Naive thymus-derived CD8-positive, alpha-beta T cell (primary cell): Measurements from ENCODE around the gene ANGEL1. TPM values are rescaled to one million over a fixed set of nuclear protein-coding genes. Genes with fewer than 3 reads are reported as not detected.

Experiments
- ATAC-seq, 2 donors: fragments of 150-1000 bp; cut with Tn5 transposase in 1 of 2; sonication (Bioruptor Pico), chemical (Tn5 transposase) in 1 of 2; 1 replicate in 1 of 2; 2 replicates in 1 of 2; pipeline ENCODE4 v1.10.0; 2021; ENCODE audit warnings: mild to moderate bottlenecking in 2 of 2, moderate library complexity in 2 of 2
- POLR2A ChIA-PET: fragments of 350-600 bp; sonication (Branson Sonifier 250); formaldehyde crosslinking; loops from one replicate; lab custom pipeline; 2021; ENCODE audit warnings: antibody characterized with exemption; lab: Charles Lee
- DNase-seq, 10 donors: peaks; one replicate each; pipeline versions ENCODE4 v3.0.0 to v3.0.0-alpha.2; 2020 to 2022
- H3K27ac Mint-ChIP-seq, 10 donors: one replicate each; pipeline ENCODE4 v1.8.0; 2020 to 2022; ENCODE audit warnings: mild to moderate bottlenecking in 10 of 10, mixed read lengths in 10 of 10, moderate library complexity in 4 of 10, inconsistent platforms in 1 of 10
- H3K27me3 Mint-ChIP-seq, 5 donors: one replicate each; pipeline ENCODE4 v1.8.0; 2021 to 2022; ENCODE audit warnings: mixed read lengths in 5 of 5
- H3K36me3 Mint-ChIP-seq, 3 donors: one replicate each; pipeline ENCODE4 v1.8.0; 2020 to 2022; ENCODE audit warnings: mixed read lengths in 3 of 3, mild to moderate bottlenecking in 2 of 3, inconsistent platforms in 1 of 3
- H3K4me1 Mint-ChIP-seq, 4 donors: one replicate each; pipeline ENCODE4 v1.8.0; 2021 to 2022; ENCODE audit warnings: mixed read lengths in 4 of 4
- H3K4me3 Mint-ChIP-seq, 10 donors: one replicate each; pipeline ENCODE4 v1.8.0; 2020 to 2022; ENCODE audit warnings: mild to moderate bottlenecking in 10 of 10, mixed read lengths in 10 of 10, moderate library complexity in 6 of 10, inconsistent platforms in 1 of 10
- H3K9me3 Mint-ChIP-seq, 9 donors: one replicate each; pipeline ENCODE4 v1.8.0; 2020 to 2022; ENCODE audit warnings: mixed read lengths in 9 of 9, mild to moderate bottlenecking in 3 of 9, inconsistent platforms in 1 of 9, moderate library complexity in 1 of 9
- polyA plus RNA-seq, 3 donors: library from polyadenylated mRNA; unstranded; fragments of 300-500 nt; fragmentation: Illumina TruSeq; gene quantifications; one replicate each; pipeline ENCODE4 v1.2.3, GENCODE V29; 2021
- total RNA-seq, 8 experiments: library from RNA in 2 of 8; stranded (reverse) in 2 of 8; gene quantifications; one replicate each; pipeline ENCODE4 v1.2.3 and lab custom pipeline; 2021 to 2026

ANGEL1 gene
- total and polyA plus RNA-seq, 5 experiments from 2014 or later, result 26.7 to 32.2 (median 27.6) TPM

DNA sequence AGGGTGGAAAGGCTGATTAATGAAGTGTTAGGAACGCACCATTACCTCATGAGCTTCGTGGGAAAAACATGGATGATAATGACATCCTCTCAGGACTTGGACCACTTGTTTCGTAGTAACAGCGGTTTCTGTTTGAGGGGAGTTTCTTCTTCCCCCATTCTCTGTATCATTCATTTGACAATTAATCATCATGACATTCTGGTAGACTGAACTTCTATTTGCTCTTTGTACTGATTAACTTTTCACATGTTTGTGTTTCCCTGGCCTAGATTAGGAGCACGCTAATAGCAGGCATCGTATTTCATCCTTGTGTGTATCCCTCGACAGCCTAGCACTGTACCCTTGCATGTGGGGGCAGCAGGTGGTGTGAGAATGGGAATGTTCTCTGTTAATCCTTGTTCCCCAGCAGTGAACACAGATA, 21.6 kb upstream of the ANGEL1 start:
- peaks cover 0 to 3% (median 0%) of the 10 kb centered on the region in 3 donors for H3K36me3 Mint-ChIP-seq
- peak overlapping the region in 1 of 10 donors; percentile 76 for H3K27ac Mint-ChIP-seq
- H3K4me3 Mint-ChIP-seq, result no peak overlapping the region
- H3K4me1 Mint-ChIP-seq, result no peaks in the 10 kb centered on the region
- H3K9me3 Mint-ChIP-seq, result peaks cover 0 to 3% (median 0%) of the 10 kb centered on the region in 9 donors
- H3K27me3 Mint-ChIP-seq, result peaks cover 3 to 20% (median 8%) of the 10 kb centered on the region in 5 donors
- DNase-seq (no peak), ATAC-seq (no peak)
- POLR2A ChIA-PET, result no interaction called here

DNA sequence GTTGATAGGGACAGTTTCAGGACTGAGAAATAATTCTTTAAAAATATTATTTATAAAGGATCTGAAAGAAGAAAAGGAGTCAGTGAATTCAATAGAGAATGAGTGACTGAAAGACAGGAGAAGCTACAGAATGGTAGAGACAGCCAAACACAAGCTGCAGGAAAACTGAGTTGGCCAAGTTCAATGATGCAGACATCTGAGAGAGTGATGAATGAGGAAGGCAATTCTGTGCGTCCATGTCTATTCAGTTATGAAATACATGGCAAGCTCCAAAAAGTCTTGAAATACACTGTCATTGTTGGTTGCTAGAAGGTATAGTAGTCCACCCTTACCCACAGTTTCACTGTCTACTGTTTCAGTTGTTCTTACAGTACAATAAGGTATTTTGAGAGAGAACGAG, 20.3 kb upstream of the ANGEL1 start:
- Mint-ChIP-seq H3K4me1 (no peaks in the 10 kb centered on the region), H3K4me3 (no peak overlapping the region), H3K27ac (no peak overlapping the region), H3K36me3 (peaks cover 0 to 3% (median 0%) of the 10 kb centered on the region in 3 donors), H3K9me3 (peaks cover 0 to 3% (median 0%) of the 10 kb centered on the region in 9 donors), H3K27me3 (peaks cover 3 to 20% (median 8%) of the 10 kb centered on the region in 5 donors)
- POLR2A ChIA-PET, result interaction anchor here (0.7 kb wide), 1 partner anchor 230 kb away, joined by 3 read pairs; no protein-coding TSS in a partner anchor
- DNase-seq (no peak), ATAC-seq (no peak)

DNA sequence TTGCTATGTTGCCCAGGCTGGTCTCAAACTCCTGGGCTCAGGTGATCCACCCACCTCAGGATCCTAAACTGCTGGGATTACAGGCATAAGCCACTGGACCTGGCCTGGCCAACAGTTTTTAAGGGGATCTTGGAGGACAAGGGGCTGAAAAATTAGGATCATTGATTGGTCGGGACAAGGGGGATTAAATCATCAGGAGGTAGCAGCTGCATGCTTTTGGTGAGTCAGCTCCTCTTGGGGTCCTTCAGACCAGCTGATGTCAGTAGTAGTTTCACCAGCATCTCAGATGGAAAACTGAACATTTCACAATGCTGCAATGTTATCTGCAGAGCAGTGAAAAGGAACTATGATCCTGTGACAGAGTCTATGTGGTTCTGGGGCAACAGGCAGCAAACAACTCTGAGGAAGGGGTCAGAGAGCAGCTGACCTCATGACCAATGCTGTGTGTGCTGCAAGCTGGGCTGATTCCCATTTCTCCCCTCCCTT, 19.9 kb upstream of the ANGEL1 start:
- peaks cover 0 to 3% (median 0%) of the 10 kb centered on the region in 3 donors for H3K36me3 Mint-ChIP-seq
- H3K27ac Mint-ChIP-seq, result no peak overlapping the region
- H3K4me3 Mint-ChIP-seq, result no peak overlapping the region
- ATAC-seq, result no peak
- H3K9me3 Mint-ChIP-seq, result peaks cover 0 to 3% (median 0%) of the 10 kb centered on the region in 9 donors
- no peaks in the 10 kb centered on the region for H3K4me1 Mint-ChIP-seq
- no peak for DNase-seq
- H3K27me3 Mint-ChIP-seq, result peaks cover 3 to 20% (median 8%) of the 10 kb centered on the region in 5 donors
- POLR2A ChIA-PET, result interaction anchor here (0.7 kb wide), 1 partner anchor 231 kb away, joined by 3 read pairs; no protein-coding TSS in a partner anchor

DNA sequence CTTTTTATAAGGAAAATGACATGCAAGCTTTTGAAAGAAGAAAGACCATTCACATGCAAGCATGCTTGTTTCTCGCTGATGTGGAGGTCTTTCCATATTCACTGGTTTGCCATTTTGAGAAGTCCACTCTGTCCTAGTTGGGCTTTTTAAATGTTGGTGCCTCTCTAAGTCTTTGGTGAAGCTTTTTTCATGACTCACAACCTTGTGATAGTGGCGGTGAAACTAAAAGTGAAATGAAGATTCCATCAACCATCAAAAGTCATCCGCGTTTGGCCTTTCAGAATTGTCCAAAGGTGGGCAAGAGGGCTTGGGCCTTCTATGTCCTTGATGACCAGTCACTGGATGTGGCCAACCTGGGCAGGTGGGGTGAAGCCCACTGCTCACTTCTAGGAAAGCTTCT, 17.9 kb upstream of the ANGEL1 start:
- Mint-ChIP-seq H3K9me3 (peaks cover 0 to 3% (median 0%) of the 10 kb centered on the region in 9 donors), H3K4me1 (peaks cover 0 to 1% (median 0%) of the 10 kb centered on the region in 4 donors), H3K36me3 (peaks cover 0 to 3% (median 0%) of the 10 kb centered on the region in 3 donors), H3K27ac (no peak overlapping the region), H3K4me3 (no peak overlapping the region), H3K27me3 (peaks cover 0 to 13% (median 8%) of the 10 kb centered on the region in 5 donors)
- POLR2A ChIA-PET, result no interaction called here
- DNase-seq (no peak), ATAC-seq (no peak)

DNA sequence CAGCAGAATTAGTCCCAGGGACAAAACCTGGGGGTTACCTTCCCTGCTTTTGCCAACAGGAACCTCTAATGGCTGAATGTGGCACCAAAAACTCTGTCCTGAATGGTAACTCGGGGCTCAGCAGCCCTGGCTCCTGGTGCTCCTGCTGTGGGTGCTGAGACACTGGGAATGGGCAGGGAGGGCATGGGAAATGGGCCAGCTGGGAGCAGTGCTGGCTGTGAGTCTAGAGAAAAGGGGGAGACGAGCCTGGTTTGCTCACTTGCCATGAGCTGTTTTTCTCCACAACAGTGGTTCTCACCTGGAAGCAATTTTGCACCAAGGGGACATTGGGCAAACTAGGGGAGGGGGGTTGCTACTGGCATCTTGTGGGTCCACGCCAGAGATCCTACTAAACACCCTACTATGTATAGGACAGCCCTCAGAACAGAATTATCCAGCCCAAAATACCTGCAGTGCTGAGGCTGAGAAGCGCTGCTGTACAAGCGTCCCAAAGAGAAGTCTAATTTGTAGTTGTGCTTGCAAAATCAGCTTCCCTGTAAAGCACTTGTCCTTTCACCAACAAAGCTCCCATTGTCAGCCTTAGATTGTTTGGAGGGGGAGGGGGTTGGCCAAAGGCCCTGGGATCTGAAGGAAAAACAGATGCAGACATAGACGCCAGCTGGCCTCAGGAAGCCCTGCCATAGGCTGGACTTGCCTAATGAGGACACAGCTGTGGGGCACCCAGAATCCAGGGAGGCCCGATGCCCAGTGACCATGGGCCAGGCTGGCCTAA, 17.2 kb upstream of the ANGEL1 start:
- DNase-seq, result no peak
- no peak overlapping the region for H3K4me3 Mint-ChIP-seq
- peaks cover 0 to 11% (median 8%) of the 10 kb centered on the region in 5 donors for H3K27me3 Mint-ChIP-seq
- H3K4me1 Mint-ChIP-seq, result peaks cover 0 to 1% (median 0%) of the 10 kb centered on the region in 4 donors
- peaks cover 0 to 3% (median 0%) of the 10 kb centered on the region in 3 donors for H3K36me3 Mint-ChIP-seq
- POLR2A ChIA-PET, result no interaction called here
- H3K9me3 Mint-ChIP-seq, result peaks cover 0 to 3% (median 0%) of the 10 kb centered on the region in 9 donors
- no peak for ATAC-seq
- H3K27ac Mint-ChIP-seq, result no peak overlapping the region

DNA sequence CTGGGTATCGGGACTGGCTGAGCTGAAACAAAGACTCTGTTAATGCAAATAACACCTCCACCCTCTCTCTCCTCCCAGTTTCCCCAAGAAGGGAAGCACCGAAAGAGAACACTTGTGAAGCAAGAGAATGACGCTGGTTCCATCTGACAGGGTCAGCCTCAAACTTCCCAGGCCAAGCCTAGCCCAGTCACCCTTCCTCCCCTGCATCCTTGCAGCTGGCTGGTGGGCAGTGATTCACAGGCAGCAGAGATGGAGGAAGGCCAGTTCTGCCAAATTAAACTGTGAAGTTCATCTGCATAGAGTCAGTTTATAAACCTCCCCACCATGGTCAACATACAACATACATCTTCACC, 16.3 kb upstream of the ANGEL1 start:
- no peak for DNase-seq
- no peak for ATAC-seq
- H3K27ac Mint-ChIP-seq, result no peak overlapping the region

DNA sequence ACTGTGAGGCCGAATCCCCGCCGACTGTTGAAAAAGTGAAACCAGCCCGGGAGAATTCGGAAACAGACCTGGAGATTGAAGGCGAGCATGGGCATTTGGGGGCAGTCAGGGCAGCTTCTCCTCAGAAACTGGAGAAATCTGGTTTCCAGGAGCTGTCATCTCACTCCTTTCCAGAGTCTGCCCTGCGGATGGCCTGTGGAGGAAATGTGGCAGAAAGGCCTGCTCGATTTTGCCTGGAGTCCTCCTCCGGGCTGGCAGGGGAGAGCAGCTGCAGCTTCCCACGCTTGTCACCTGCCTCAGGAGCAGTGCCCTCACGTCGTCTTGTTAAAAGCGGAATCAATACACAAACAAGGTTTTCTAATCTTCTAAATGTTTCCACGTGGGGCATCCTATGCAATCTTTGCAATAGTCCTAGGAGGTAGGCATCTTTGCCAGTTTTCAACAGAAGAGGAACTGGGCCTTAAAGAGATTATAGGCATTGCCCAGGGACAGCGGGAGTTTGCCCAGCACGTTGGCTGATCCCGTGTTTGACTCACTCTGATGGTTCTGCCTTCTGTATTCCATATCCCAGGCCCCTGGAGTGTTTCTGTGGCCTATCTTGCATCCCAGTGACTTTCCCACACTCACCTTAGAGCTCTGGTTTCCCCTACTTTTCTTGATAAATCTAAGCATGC, 15.8 kb upstream of the ANGEL1 start:
- no peak for DNase-seq
- Mint-ChIP-seq H3K4me1 (peaks cover 0 to 1% (median 0%) of the 10 kb centered on the region in 4 donors), H3K36me3 (peaks cover 0 to 3% (median 0%) of the 10 kb centered on the region in 3 donors), H3K4me3 (no peak overlapping the region), H3K27ac (no peak overlapping the region), H3K27me3 (peaks cover 0 to 3% (median 0%) of the 10 kb centered on the region in 5 donors), H3K9me3 (peaks cover 0 to 3% (median 0%) of the 10 kb centered on the region in 9 donors)
- POLR2A ChIA-PET, result no interaction called here
- no peak for ATAC-seq

More for the DNA sequence above, 16.3 kb upstream of the ANGEL1 start:
- Mint-ChIP-seq H3K9me3 (peaks cover 0 to 3% (median 0%) of the 10 kb centered on the region in 9 donors), H3K36me3 (peaks cover 0 to 3% (median 0%) of the 10 kb centered on the region in 3 donors), H3K4me3 (no peak overlapping the region), H3K4me1 (peaks cover 0 to 1% (median 0%) of the 10 kb centered on the region in 4 donors), H3K27me3 (peaks cover 0 to 3% (median 2%) of the 10 kb centered on the region in 5 donors)
- POLR2A ChIA-PET, result no interaction called here

DNA sequence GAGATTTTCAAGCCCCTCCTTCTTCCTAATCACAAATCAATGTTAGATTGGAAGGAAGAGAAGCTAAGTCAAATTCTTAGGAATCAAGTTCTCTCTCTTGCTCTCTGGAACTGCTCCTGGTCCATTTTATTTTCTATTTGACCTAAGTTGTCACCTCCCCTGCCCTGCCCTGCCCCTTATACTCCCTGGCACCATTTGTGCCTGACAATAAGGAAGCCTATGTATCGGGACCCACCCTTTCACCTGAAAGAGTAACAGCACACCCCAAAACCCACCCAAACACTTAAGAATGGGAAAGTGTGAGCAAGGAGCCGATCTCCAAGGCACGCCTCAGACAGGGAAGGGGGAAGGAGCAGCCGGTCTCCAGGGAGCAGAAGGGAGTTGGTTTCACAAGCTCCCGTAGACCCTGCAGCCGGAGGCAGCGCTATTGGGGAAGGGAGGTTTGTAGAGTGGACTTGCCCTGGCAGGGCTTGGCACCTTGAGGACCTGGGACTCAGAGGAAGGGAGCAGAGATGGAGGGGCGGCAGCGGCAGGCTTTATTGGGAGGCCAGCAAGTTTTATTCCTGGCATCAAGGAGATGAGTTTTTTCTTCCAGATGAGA, 15.1 kb upstream of the ANGEL1 start:
- peaks cover 0 to 1% (median 0%) of the 10 kb centered on the region in 4 donors for H3K4me1 Mint-ChIP-seq
- DNase-seq, result no peak
- POLR2A ChIA-PET, result no interaction called here
- peak overlapping the region in 1 of 10 donors; percentile 32 for H3K27ac Mint-ChIP-seq
- no peak overlapping the region for H3K4me3 Mint-ChIP-seq
- H3K9me3 Mint-ChIP-seq, result peaks cover 0 to 3% (median 0%) of the 10 kb centered on the region in 9 donors
- H3K27me3 Mint-ChIP-seq, result peaks cover 0 to 5% (median 2%) of the 10 kb centered on the region in 5 donors
- no peak for ATAC-seq
- peaks cover 0 to 4% (median 0%) of the 10 kb centered on the region in 3 donors for H3K36me3 Mint-ChIP-seq

DNA sequence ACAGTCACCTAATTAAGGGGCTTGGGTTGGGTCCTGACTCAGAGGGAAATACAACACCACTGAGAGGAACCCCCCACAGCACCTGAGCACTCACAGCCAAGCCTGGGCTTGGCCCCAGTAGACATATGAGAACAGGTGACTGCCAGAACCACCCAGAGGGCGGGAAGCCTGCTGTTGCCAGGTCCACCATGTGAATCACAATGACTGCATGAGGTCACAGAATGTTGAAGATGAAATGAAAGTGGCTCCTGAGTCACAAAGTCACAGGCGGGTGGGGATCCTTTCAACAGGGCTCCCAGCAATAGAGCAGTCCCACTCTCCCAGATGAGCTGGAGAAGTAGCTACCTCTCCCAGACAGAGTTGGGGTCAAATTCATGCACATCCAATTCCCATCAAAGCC, 13.4 kb upstream of the ANGEL1 start, which contains the start of gene LRRC74A:
LRRC74A (plus strand) TSS at position 287 of the 400 bp plus-strand sequence. CDS start 290 bp downstream, outside the sequence.
- no peak within 1 kb of the TSS for H3K27ac Mint-ChIP-seq
- no peak for ATAC-seq
- no peak for DNase-seq

DNA sequence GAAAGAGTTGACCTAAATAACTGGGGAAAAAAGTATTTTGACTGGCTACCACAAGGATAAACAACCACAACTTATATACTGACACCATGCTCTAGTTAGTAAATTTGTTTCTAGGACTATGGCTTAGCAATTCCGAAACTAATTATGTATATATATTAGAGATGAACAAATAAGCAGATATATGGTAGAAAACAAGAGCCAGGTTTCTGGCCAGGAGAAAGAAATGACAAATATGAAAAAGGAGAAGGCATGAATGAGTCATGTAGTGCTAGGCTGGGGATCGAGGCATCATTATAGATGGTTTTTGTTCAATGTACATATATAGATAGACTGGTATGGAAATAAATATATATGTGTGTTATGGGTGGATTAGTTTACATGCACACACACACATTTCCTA, 8.0 kb upstream of the ANGEL1 start:
- no peak overlapping the region for H3K4me3 Mint-ChIP-seq
- peaks cover 0 to 16% (median 9%) of the 10 kb centered on the region in 5 donors for H3K27me3 Mint-ChIP-seq
- POLR2A ChIA-PET, result interaction anchor here (0.6 kb wide), 1 partner anchor 8 kb away, joined by 3 read pairs; the partner anchor contains the start of gene ANGEL1
- H3K9me3 Mint-ChIP-seq, result no peaks in the 10 kb centered on the region
- H3K36me3 Mint-ChIP-seq, result peaks cover 0 to 2% (median 0%) of the 10 kb centered on the region in 3 donors
- ATAC-seq (no peak), DNase-seq (no peak)
- H3K4me1 Mint-ChIP-seq, result no peaks in the 10 kb centered on the region
- H3K27ac Mint-ChIP-seq, result no peak overlapping the region

More for the DNA sequence above, 13.4 kb upstream of the ANGEL1 start, which contains the start of gene LRRC74A:
- H3K9me3 Mint-ChIP-seq, result no peaks in the 10 kb centered on the region
- peaks cover 0 to 5% (median 2%) of the 10 kb centered on the region in 5 donors for H3K27me3 Mint-ChIP-seq
- H3K36me3 Mint-ChIP-seq, result peaks cover 0 to 2% (median 0%) of the 10 kb centered on the region in 3 donors
- H3K4me1 Mint-ChIP-seq, result peaks cover 0 to 1% (median 0%) of the 10 kb centered on the region in 4 donors
- POLR2A ChIA-PET, result no interaction called here
- H3K4me3 Mint-ChIP-seq, result no peak within 1 kb of the TSS

DNA sequence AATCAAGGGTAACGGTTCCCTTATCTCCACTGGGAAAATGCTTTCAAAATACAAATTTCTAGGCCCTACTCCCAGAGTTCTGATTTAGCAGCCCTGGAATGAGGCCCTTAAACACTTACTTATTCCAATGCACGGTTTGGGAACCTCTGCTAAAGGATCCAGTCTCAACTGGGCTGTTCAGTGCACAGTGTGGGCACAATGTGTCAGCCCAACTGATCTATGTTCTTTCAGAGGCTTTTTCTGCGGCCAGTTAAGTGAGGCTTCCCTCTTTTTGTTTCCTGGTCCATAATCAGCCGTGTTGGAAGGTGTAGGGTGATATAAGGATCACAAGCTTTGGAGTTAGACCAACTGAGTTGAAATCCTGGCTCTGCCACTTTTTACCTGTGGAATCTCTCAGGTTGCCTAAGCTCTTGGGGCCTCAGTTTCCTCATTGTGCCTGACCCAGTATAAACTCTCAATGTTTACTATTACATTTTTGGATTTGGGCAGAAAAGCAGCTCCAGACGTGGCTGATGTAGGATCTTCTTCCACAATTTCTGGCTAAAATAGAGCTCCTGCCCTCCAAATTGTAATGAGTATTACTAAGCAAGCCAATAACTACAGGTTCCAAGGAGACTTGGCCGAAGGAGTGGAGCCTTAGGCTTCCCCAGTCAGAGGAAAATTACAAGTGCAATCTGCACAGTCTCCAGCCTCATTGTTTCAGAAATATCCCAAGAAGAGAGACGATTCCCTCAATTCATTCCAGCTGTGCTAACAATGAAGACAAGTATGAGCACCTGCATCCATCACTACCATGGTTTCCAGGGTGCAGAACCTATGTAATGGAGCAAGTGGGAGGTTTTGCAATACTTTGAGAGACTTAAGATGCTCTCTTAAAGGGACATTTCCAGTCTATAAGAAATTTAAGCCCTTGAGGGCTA, 2.3 kb upstream of the ANGEL1 start:
- POLR2A ChIA-PET, result no interaction called here
- Mint-ChIP-seq H3K4me3 (no peak overlapping the region), H3K36me3 (peaks cover 0 to 2% (median 0%) of the 10 kb centered on the region in 3 donors), H3K27me3 (peaks cover 0 to 4% (median 2%) of the 10 kb centered on the region in 5 donors), H3K27ac (no peak overlapping the region), H3K4me1 (peaks cover 15 to 32% (median 24%) of the 10 kb centered on the region in 4 donors), H3K9me3 (no peaks in the 10 kb centered on the region)
- ATAC-seq (no peak), DNase-seq (no peak)
